Measurements from ENCODE around the gene SRGAP1.
A peak's percentile ranks its signal among the peaks of the same experiment; 100 is the strongest.

The SRGAP1 gene

GRCh38 chr12:63814146-63814772 lies 30.2 kb upstream of the SRGAP1 start:
- Histone ChIP-seq H3K4me1 (ENCODE audit: control insufficient read depth, insufficient read depth, low read length) (peaks cover 6% of the 10 kb centered on the region; the same call in 1 of the 2 replicates), H3K9me3 (ENCODE audit: control insufficient read depth, insufficient read depth, low read length) (no peaks in the 10 kb centered on the region), H3K27ac (ENCODE audit: low read depth, low read length) (no peak overlapping the region), H3K9ac (ENCODE audit: low read depth, low read length) (no peak overlapping the region), H3K4me3 (ENCODE audit: low read depth, low read length) (no peak overlapping the region), H3K36me3 (ENCODE audit: control insufficient read depth, insufficient read depth, low read length) (no peaks in the 10 kb centered on the region), H3K27me3 (ENCODE audit: control insufficient read depth, insufficient read depth, low read length) (no peaks in the 10 kb centered on the region)

- peaks cover 6% of the 10 kb centered on the region; the same call in 1 of the 2 replicates for H3K4me1 ChIP-seq (ENCODE audit: control insufficient read depth, insufficient read depth, low read length)
- H3K27ac ChIP-seq (ENCODE audit: low read depth, low read length), result no peak overlapping the region
- H3K9ac ChIP-seq (ENCODE audit: low read depth, low read length), result no peak overlapping the region
- H3K36me3 ChIP-seq (ENCODE audit: control insufficient read depth, insufficient read depth, low read length), result no peaks in the 10 kb centered on the region
- H3K27me3 ChIP-seq (ENCODE audit: control insufficient read depth, insufficient read depth, low read length), result no peaks in the 10 kb centered on the region
- H3K4me3 ChIP-seq (ENCODE audit: low read depth, low read length), result no peak overlapping the region
- H3K9me3 ChIP-seq (ENCODE audit: control insufficient read depth, insufficient read depth, low read length), result no peaks in the 10 kb centered on the region
Observed at GRCh38 chr12:63815482-63815852, 29.0 kb upstream of the SRGAP1 start.

DNA sequence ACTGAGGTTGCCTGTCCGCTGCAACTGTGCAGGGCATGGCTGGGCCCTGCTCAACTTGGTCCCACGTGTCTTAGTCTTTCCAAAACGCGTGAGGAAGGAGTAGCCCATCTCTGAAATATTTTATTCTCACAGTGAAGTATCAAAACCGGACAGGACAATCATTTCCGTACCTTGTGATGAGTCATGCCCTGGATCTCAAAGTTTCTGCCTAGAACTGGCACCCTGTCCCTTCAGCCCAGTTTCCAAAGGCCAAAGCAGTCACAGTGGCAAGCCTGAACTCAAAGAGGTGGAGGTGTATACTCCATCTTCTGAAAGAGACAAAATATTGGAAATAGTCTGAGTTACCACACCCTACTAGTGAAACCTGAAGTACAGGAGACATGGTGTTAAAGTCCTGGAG lies 28.5 kb upstream of the SRGAP1 start:
- Histone ChIP-seq H3K27ac (ENCODE audit: low read depth, low read length) (no peak overlapping the region), H3K4me1 (ENCODE audit: control insufficient read depth, insufficient read depth, low read length) (peaks cover 6% of the 10 kb centered on the region; the same call in 1 of the 2 replicates), H3K9ac (ENCODE audit: low read depth, low read length) (no peak overlapping the region), H3K4me3 (ENCODE audit: low read depth, low read length) (no peak overlapping the region), H3K36me3 (ENCODE audit: control insufficient read depth, insufficient read depth, low read length) (no peaks in the 10 kb centered on the region), H3K27me3 (ENCODE audit: control insufficient read depth, insufficient read depth, low read length) (no peaks in the 10 kb centered on the region), H3K9me3 (ENCODE audit: control insufficient read depth, insufficient read depth, low read length) (no peaks in the 10 kb centered on the region)

DNA sequence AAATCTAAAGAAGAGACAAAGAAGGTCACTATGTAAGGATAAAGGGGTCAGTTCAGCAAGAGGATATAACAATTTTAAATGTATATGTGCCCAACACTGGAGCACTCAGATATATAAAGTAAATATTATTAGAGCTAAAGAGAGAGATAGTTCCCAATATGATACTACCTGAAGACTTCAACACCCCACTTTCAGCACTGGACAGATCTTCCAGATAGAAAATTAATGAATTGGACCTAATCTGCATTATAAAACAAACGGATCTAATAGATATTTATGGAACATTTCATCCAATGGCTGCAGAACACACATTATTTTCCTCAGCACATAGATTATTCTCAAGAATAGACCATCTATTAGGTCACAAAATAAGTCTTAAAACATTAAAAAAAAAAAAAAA lies 24.1 kb upstream of the SRGAP1 start:
- H3K36me3 ChIP-seq (ENCODE audit: control insufficient read depth, insufficient read depth, low read length), result no peaks in the 10 kb centered on the region

DNA sequence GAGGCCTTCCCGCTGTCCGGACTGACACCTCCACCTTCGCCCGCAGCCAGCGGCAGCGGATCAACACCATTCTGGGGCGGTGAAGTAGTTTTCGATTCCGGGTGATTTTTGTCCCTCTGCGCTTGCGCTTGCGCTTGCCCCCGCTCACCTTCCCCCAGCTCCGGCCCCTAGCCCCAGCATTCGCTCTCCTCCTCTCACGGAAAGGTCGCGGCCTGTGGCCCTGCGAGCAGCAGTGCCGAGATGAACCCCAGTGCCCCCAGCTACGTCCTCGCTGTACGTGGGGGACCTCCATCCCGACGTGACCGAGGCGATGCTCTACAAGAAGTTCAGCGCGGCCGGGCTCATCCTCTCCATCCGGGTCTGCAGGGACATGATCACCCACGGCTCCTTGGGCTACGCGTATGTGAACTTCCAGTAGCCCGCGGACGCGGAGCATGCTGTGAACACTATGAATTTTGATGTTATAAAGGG lies 22.7 kb upstream of the SRGAP1 start:
- Histone ChIP-seq H3K9ac (ENCODE audit: low read depth, low read length) (no peak overlapping the region), H3K27ac (ENCODE audit: low read depth, low read length) (no peak overlapping the region), H3K4me1 (ENCODE audit: control insufficient read depth, insufficient read depth, low read length) (no peaks in the 10 kb centered on the region), H3K36me3 (ENCODE audit: control insufficient read depth, insufficient read depth, low read length) (no peaks in the 10 kb centered on the region), H3K4me3 (ENCODE audit: low read depth, low read length) (peak overlapping the region; percentile 49), H3K27me3 (ENCODE audit: control insufficient read depth, insufficient read depth, low read length) (no peaks in the 10 kb centered on the region; the same call in 1 of the 2 replicates), H3K9me3 (ENCODE audit: control insufficient read depth, insufficient read depth, low read length) (no peaks in the 10 kb centered on the region)

More for the DNA sequence above, 24.1 kb upstream of the SRGAP1 start:
- Histone ChIP-seq H3K27me3 (ENCODE audit: control insufficient read depth, insufficient read depth, low read length) (no peaks in the 10 kb centered on the region; the same call in 1 of the 2 replicates), H3K4me1 (ENCODE audit: control insufficient read depth, insufficient read depth, low read length) (no peaks in the 10 kb centered on the region), H3K9me3 (ENCODE audit: control insufficient read depth, insufficient read depth, low read length) (no peaks in the 10 kb centered on the region), H3K4me3 (ENCODE audit: low read depth, low read length) (no peak overlapping the region), H3K27ac (ENCODE audit: low read depth, low read length) (no peak overlapping the region), H3K9ac (ENCODE audit: low read depth, low read length) (no peak overlapping the region)

DNA sequence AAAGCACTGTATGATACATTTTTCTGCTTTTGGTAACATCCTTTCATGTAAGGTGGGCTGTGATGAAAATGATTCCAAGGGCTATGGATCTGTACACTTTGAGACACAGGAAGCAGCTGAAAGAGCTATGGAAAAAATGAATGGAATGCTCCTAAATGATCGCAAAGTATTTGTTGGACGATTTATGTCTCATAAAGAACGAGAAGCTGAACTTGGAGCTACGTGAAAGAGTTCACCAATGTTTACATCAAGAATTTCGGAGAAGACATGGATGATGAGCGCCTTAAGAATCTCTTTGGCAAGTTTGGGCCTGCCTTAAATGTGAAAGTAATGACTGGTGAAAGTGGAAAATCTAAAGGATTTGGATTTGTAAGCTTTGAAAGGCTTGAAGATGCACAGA lies 22.1 kb upstream of the SRGAP1 start:
- Histone ChIP-seq H3K27me3 (ENCODE audit: control insufficient read depth, insufficient read depth, low read length) (no peaks in the 10 kb centered on the region; the same call in 1 of the 2 replicates), H3K36me3 (ENCODE audit: control insufficient read depth, insufficient read depth, low read length) (no peaks in the 10 kb centered on the region), H3K9ac (ENCODE audit: low read depth, low read length) (no peak overlapping the region), H3K9me3 (ENCODE audit: control insufficient read depth, insufficient read depth, low read length) (no peaks in the 10 kb centered on the region), H3K27ac (ENCODE audit: low read depth, low read length) (no peak overlapping the region), H3K4me1 (ENCODE audit: control insufficient read depth, insufficient read depth, low read length) (no peaks in the 10 kb centered on the region), H3K4me3 (ENCODE audit: low read depth, low read length) (no peak overlapping the region)

DNA sequence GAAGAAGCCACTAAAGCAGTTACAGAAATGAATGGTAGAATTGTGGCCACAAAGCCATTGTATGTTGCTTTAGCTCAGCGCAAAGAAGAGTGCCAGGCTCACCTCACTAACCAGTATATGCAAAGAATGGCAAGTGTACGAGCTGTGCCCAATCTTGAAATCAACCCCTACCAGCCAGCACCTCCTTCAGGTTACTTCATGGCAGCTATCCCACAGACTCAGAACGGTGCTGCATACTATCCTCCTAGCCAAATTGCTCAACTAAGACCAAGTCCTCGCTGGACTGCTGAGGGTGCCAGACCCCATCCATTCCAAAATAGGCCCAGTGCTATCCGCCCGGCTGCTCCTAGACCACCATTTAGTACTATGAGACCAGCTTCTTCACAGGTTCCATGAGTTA lies 21.5 kb upstream of the SRGAP1 start:
- Histone ChIP-seq H3K9me3 (ENCODE audit: control insufficient read depth, insufficient read depth, low read length) (no peaks in the 10 kb centered on the region), H3K4me1 (ENCODE audit: control insufficient read depth, insufficient read depth, low read length) (no peaks in the 10 kb centered on the region), H3K9ac (ENCODE audit: low read depth, low read length) (no peak overlapping the region), H3K4me3 (ENCODE audit: low read depth, low read length) (no peak overlapping the region), H3K27me3 (ENCODE audit: control insufficient read depth, insufficient read depth, low read length) (no peaks in the 10 kb centered on the region; the same call in 1 of the 2 replicates), H3K36me3 (ENCODE audit: control insufficient read depth, insufficient read depth, low read length) (no peaks in the 10 kb centered on the region), H3K27ac (ENCODE audit: low read depth, low read length) (no peak overlapping the region)

DNA sequence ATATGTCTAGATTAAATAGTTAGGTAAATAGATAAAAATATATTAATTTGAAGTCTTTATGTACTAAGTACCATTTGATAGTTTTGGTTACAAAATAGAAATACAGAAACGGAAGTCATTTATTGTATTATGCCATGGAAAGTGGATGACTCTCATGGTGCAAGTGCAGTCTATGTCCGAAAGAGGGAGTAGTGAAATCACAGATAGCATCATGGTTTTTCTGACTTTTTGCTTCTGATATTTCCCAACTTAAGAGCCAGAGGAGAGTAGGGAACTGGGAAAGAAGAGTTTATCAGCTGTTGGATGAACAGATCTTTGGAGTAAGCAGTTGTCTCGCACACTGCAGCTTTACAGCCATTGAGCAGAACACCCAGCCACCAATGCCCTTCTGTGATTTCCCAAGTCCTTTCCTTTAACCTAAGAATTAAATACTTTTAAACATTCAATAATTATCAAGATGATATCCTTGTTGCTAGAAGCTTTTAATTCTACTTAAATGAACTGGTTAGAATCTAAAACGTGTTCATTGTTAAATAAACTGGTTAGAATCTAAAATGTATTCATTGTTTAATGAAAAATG lies 18.4 kb upstream of the SRGAP1 start:
- H3K4me3 ChIP-seq (ENCODE audit: low read depth, low read length), result no peak overlapping the region
- no peaks in the 10 kb centered on the region; the same call in 1 of the 2 replicates for H3K27me3 ChIP-seq (ENCODE audit: control insufficient read depth, insufficient read depth, low read length)
- H3K27ac ChIP-seq (ENCODE audit: low read depth, low read length), result no peak overlapping the region
- no peaks in the 10 kb centered on the region for H3K4me1 ChIP-seq (ENCODE audit: control insufficient read depth, insufficient read depth, low read length)
- H3K9ac ChIP-seq (ENCODE audit: low read depth, low read length), result no peak overlapping the region
- H3K9me3 ChIP-seq (ENCODE audit: control insufficient read depth, insufficient read depth, low read length), result no peaks in the 10 kb centered on the region; the same call in 1 of the 2 replicates
- no peaks in the 10 kb centered on the region for H3K36me3 ChIP-seq (ENCODE audit: control insufficient read depth, insufficient read depth, low read length)

- no peaks in the 10 kb centered on the region for H3K27me3 ChIP-seq (ENCODE audit: control insufficient read depth, insufficient read depth, low read length)
- no peak overlapping the region for H3K4me3 ChIP-seq (ENCODE audit: low read depth, low read length)
- H3K9ac ChIP-seq (ENCODE audit: low read depth, low read length), result no peak overlapping the region
- no peak overlapping the region for H3K27ac ChIP-seq (ENCODE audit: low read depth, low read length)
- H3K36me3 ChIP-seq (ENCODE audit: control insufficient read depth, insufficient read depth, low read length), result no peaks in the 10 kb centered on the region
- H3K9me3 ChIP-seq (ENCODE audit: control insufficient read depth, insufficient read depth, low read length), result no peaks in the 10 kb centered on the region; the same call in 1 of the 2 replicates
- H3K4me1 ChIP-seq (ENCODE audit: control insufficient read depth, insufficient read depth, low read length), result no peaks in the 10 kb centered on the region
Observed at GRCh38 chr12:63828867-63829266, 15.6 kb upstream of the SRGAP1 start.

GRCh38 chr12:63836046-63836445 lies 8.5 kb upstream of the SRGAP1 start:
- Histone ChIP-seq H3K27me3 (ENCODE audit: control insufficient read depth, insufficient read depth, low read length) (no peaks in the 10 kb centered on the region), H3K36me3 (ENCODE audit: control insufficient read depth, insufficient read depth, low read length) (no peaks in the 10 kb centered on the region), H3K27ac (ENCODE audit: low read depth, low read length) (no peak overlapping the region), H3K4me3 (ENCODE audit: low read depth, low read length) (no peak overlapping the region), H3K9me3 (ENCODE audit: control insufficient read depth, insufficient read depth, low read length) (no peaks in the 10 kb centered on the region), H3K9ac (ENCODE audit: low read depth, low read length) (no peak overlapping the region), H3K4me1 (ENCODE audit: control insufficient read depth, insufficient read depth, low read length) (no peaks in the 10 kb centered on the region)

GRCh38 chr12:63836936-63837335 lies 7.6 kb upstream of the SRGAP1 start:
- no peak overlapping the region for H3K9ac ChIP-seq (ENCODE audit: low read depth, low read length)
- H3K4me3 ChIP-seq (ENCODE audit: low read depth, low read length), result no peak overlapping the region
- H3K4me1 ChIP-seq (ENCODE audit: control insufficient read depth, insufficient read depth, low read length), result no peaks in the 10 kb centered on the region
- no peaks in the 10 kb centered on the region for H3K36me3 ChIP-seq (ENCODE audit: control insufficient read depth, insufficient read depth, low read length)
- H3K27me3 ChIP-seq (ENCODE audit: control insufficient read depth, insufficient read depth, low read length), result no peaks in the 10 kb centered on the region
- H3K9me3 ChIP-seq (ENCODE audit: control insufficient read depth, insufficient read depth, low read length), result no peaks in the 10 kb centered on the region
- H3K27ac ChIP-seq (ENCODE audit: low read depth, low read length), result no peak overlapping the region

Measured in HUES48 (cell line).